ENCODE results near the gene TMEM106A.
"Not testable (repeated sequence)": the region's sequence is repeated elsewhere in the genome, so short reads cannot be mapped to it uniquely, and the experiment has no call there.

GRCh38 chr17:43231205-43232020 lies 19.7 kb downstream of the TMEM106A start:
- TF ChIP-seq CTCF, POLR2A (IDR thresholded peaks at IDR 0.05): not testable (repeated sequence)
